GM19467 (cell line): Measurements from ENCODE around the gene CEND1.

Experiments used
- ATAC-seq: cut with Tn5 transposase; IDR thresholded peaks from one replicate; pipeline ENCODE4 v1.9.1; 2021; ENCODE audit warnings: mild to moderate bottlenecking, moderate library complexity; ENCODE audit not compliant: unreplicated experiment

Gene CEND1

GRCh38 chr11:827897-828192 lies 38.0 kb upstream of the CEND1 start, which contains the start of gene CRACR2B:
Gene CRACR2B (plus strand): TSS chr11:827919. CDS start chr11:828608, 689 bp downstream.
- ATAC-seq = no peak

- ATAC-seq = no peak
Measured at GRCh38 chr11:827146-827896, 37.4 kb upstream of the CEND1 start.

GRCh38 chr11:826836-827145 lies 36.9 kb upstream of the CEND1 start:
- ATAC-seq = no peak

GRCh38 chr11:826227-826621 lies 36.3 kb upstream of the CEND1 start:
- no peak for ATAC-seq

- no peak for ATAC-seq
Measured at GRCh38 chr11:825366-826226, 35.7 kb upstream of the CEND1 start.

- no peak for ATAC-seq
Measured at GRCh38 chr11:824942-825341, 35.1 kb upstream of the CEND1 start.

- ATAC-seq = no peak
Measured at GRCh38 chr11:824292-824880, 34.5 kb upstream of the CEND1 start.

- ATAC-seq = no peak
Measured at GRCh38 chr11:823441-824291, 33.8 kb upstream of the CEND1 start.

GRCh38 chr11:821512-822371 lies 31.9 kb upstream of the CEND1 start:
- ATAC-seq = no peak

- no peak for ATAC-seq
Measured at GRCh38 chr11:820655-821511, 31.0 kb upstream of the CEND1 start.

GRCh38 chr11:819943-820649 lies 30.2 kb upstream of the CEND1 start:
- peak; percentile 63 for ATAC-seq

GRCh38 chr11:819129-819931 lies 29.4 kb upstream of the CEND1 start:
- peak; percentile 56 for ATAC-seq

- no peak for ATAC-seq
Measured at GRCh38 chr11:818396-819128, 28.7 kb upstream of the CEND1 start, which contains the start of gene PNPLA2. Gene PNPLA2 (plus strand): TSS chr11:818914. CDS start chr11:819719, 805 bp downstream.

- no peak for ATAC-seq
Measured at GRCh38 chr11:816433-816779, 26.5 kb upstream of the CEND1 start.

GRCh38 chr11:815675-816432 lies 26.0 kb upstream of the CEND1 start:
- ATAC-seq = no peak

GRCh38 chr11:813456-814096 lies 23.7 kb upstream of the CEND1 start:
- ATAC-seq = no peak
